BLaER1 (cell line): Measurements from ENCODE around the gene DGKD.
A peak's percentile ranks its signal among the peaks of the same experiment; 100 is the strongest.

ENCODE experiments used
- H3K27ac ChIP-seq: shearing (Covaris generic); formaldehyde crosslinking; 2 replicates; pipeline ENCODE4 v1.8.1; 2022
- H3K27me3 ChIP-seq: shearing (Covaris generic); formaldehyde crosslinking; 2 replicates; pipeline ENCODE4 v1.8.1; 2022
- H3K36me3 ChIP-seq: shearing (Covaris generic); formaldehyde crosslinking; 2 replicates; pipeline ENCODE4 v1.8.1; 2022
- H3K4me1 ChIP-seq: shearing (Covaris generic); formaldehyde crosslinking; 2 replicates; pipeline ENCODE4 v1.8.1; 2022
- H3K4me2 ChIP-seq: shearing (Covaris generic); formaldehyde crosslinking; 2 replicates; pipeline ENCODE4 v1.8.1; 2022
- H3K4me3 ChIP-seq: shearing (Covaris generic); formaldehyde crosslinking; 2 replicates; pipeline ENCODE4 v1.8.1; 2022
- H3K9ac ChIP-seq: shearing (Covaris generic); formaldehyde crosslinking; 2 replicates; pipeline ENCODE4 v1.8.1; 2022
- H3K9me3 ChIP-seq: shearing (Covaris generic); formaldehyde crosslinking; 2 replicates; pipeline ENCODE4 v1.8.1; 2022
- H4K20me1 ChIP-seq: shearing (Covaris generic); formaldehyde crosslinking; 2 replicates; pipeline ENCODE4 v1.8.1; 2022
- Cebpa-rat ChIP-seq: shearing (Covaris generic); IDR thresholded peaks from 2 replicates; pipeline ENCODE4 v1.8.1; 2022

The DGKD gene

GRCh38 chr2:233349005-233349998, 5.0 kb upstream of the DGKD start:
- no peaks in the 10 kb centered on the region for H3K9me3 ChIP-seq
- peak overlapping the region; percentile 94 for H3K27ac ChIP-seq
- no peaks in the 10 kb centered on the region for H3K27me3 ChIP-seq
- peak overlapping the region; percentile 95 for H3K4me2 ChIP-seq
- H3K4me3 ChIP-seq, result peak overlapping the region; percentile 30; the same call in 1 of the 2 replicates
- H3K4me1 ChIP-seq, result peaks cover 84% of the 10 kb centered on the region
- TF ChIP-seq Cebpa-rat, result no peak
- H3K36me3 ChIP-seq, result no peaks in the 10 kb centered on the region
- no peaks in the 10 kb centered on the region for H4K20me1 ChIP-seq
- H3K9ac ChIP-seq, result peak overlapping the region; percentile 74

- no peak for TF ChIP-seq Cebpa-rat
- no peak overlapping the region; the same call in 1 of the 2 replicates for H3K9ac ChIP-seq
- no peaks in the 10 kb centered on the region for H3K27me3 ChIP-seq
- peak overlapping the region; percentile 95 for H3K4me2 ChIP-seq
- H3K4me1 ChIP-seq, result peaks cover 82% of the 10 kb centered on the region
- peaks cover 9% of the 10 kb centered on the region for H4K20me1 ChIP-seq
- H3K36me3 ChIP-seq, result peaks cover 4% of the 10 kb centered on the region
- H3K27ac ChIP-seq, result peak overlapping the region; percentile 94
- H3K9me3 ChIP-seq, result no peaks in the 10 kb centered on the region
- H3K4me3 ChIP-seq, result no peak overlapping the region
Measured at GRCh38 chr2:233350708-233351107, 3.6 kb upstream of the DGKD start.

DNA sequence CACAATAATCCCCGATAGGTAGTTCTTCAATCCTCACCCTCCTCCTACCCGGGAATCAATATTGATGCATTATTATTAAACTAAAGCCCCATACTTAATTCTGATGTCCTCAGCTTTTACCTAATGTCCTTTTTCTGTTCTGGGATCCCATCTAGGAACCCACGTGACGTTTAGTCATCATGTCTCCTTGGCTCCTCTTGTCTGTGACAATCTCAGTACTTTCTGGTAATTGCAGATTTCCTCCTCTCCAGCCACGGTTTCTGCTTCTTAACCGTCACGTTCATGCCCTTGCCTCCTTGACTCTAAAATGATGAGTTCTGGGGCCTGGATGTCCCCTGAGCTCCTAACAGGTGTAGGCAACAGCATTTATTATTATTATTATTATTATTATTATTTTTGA, 2.9 kb upstream of the DGKD start:
- Histone ChIP-seq H3K9me3 (no peaks in the 10 kb centered on the region), H4K20me1 (peaks cover 16% of the 10 kb centered on the region), H3K27me3 (no peaks in the 10 kb centered on the region), H3K4me1 (peaks cover 82% of the 10 kb centered on the region), H3K36me3 (peaks cover 8% of the 10 kb centered on the region), H3K9ac (no peak overlapping the region), H3K4me2 (peak overlapping the region; percentile 95), H3K27ac (peak overlapping the region; percentile 94), H3K4me3 (no peak overlapping the region)
- TF ChIP-seq Cebpa-rat, result no peak

- Histone ChIP-seq H3K4me2 (peak overlapping the region; percentile 95), H3K4me1 (peaks cover 82% of the 10 kb centered on the region), H3K36me3 (peaks cover 14% of the 10 kb centered on the region), H4K20me1 (peaks cover 24% of the 10 kb centered on the region), H3K9ac (0 out of 2 replicates have a peak overlapping the region, but pooled peaks have one; percentile 78), H3K27me3 (no peaks in the 10 kb centered on the region), H3K9me3 (no peaks in the 10 kb centered on the region), H3K27ac (peak overlapping the region; percentile 94), H3K4me3 (peak overlapping the region; percentile 67; the same call in 1 of the 2 replicates)
- no peak for TF ChIP-seq Cebpa-rat
Measured at GRCh38 chr2:233352141-233352842, 2.0 kb upstream of the DGKD start.

- Histone ChIP-seq H3K9me3 (no peaks in the 10 kb centered on the region), H3K9ac (peak overlapping the region; percentile 78), H3K4me3 (peak overlapping the region; percentile 67), H3K27ac (peak overlapping the region; percentile 94), H3K36me3 (peaks cover 14% of the 10 kb centered on the region), H4K20me1 (peaks cover 33% of the 10 kb centered on the region), H3K27me3 (no peaks in the 10 kb centered on the region), H3K4me2 (peak overlapping the region; percentile 95), H3K4me1 (peaks cover 79% of the 10 kb centered on the region)
- no peak for TF ChIP-seq Cebpa-rat
Measured at GRCh38 chr2:233353101-233353768, 1.1 kb upstream of the DGKD start.

- H3K4me1 ChIP-seq, result peaks cover 77% of the 10 kb centered on the region
- no peaks in the 10 kb centered on the region for H3K9me3 ChIP-seq
- H3K27me3 ChIP-seq, result no peaks in the 10 kb centered on the region
- peak overlapping the region; percentile 94 for H3K4me2 ChIP-seq
- H3K36me3 ChIP-seq, result peaks cover 14% of the 10 kb centered on the region
- H3K9ac ChIP-seq, result peak overlapping the region; percentile 97
- no peak for TF ChIP-seq Cebpa-rat
- peaks cover 44% of the 10 kb centered on the region for H4K20me1 ChIP-seq
- peak overlapping the region; percentile 96 for H3K4me3 ChIP-seq
- H3K27ac ChIP-seq, result peak overlapping the region; percentile 96
Measured at GRCh38 chr2:233354500-233354924, 218 bp downstream of the DGKD start.

DNA sequence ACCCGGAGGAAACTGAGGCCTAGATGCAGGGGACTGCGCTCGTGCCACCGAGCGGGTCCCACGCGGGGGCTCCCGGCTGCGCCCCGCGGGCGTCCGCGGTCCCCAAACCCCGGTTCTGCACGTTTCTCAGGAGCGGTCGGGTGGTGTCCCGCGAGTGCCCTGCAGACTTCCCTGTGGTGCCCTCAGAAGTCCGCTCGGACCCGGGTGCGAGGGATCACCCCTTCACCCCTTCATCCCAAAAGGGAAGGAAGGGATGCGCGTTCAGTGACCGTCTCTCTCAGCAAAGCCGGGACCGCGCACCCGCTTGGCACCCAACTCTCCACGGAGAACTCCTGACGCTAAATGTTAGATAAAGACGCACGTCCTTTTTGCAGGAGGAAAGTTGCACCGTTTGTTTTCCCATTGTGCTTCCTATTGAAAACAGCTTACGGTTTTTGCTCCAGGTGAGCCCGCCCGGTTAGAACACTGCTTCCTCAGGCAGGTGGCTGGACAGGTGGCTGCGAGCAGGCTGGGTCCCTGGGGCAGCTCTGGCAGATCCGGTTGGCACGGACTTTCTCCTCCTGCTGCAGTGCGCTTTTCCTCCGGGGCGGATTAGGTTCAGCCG, 779 bp downstream of the DGKD start:
- peak overlapping the region; percentile 94 for H3K4me2 ChIP-seq
- H3K9me3 ChIP-seq, result no peaks in the 10 kb centered on the region
- peaks cover 49% of the 10 kb centered on the region for H4K20me1 ChIP-seq
- H3K9ac ChIP-seq, result peak overlapping the region; percentile 97
- no peaks in the 10 kb centered on the region for H3K27me3 ChIP-seq
- peaks cover 15% of the 10 kb centered on the region for H3K36me3 ChIP-seq
- H3K4me1 ChIP-seq, result peaks cover 77% of the 10 kb centered on the region
- TF ChIP-seq Cebpa-rat, result no peak
- peak overlapping the region; percentile 96 for H3K4me3 ChIP-seq
- peak overlapping the region; percentile 96 for H3K27ac ChIP-seq

DNA sequence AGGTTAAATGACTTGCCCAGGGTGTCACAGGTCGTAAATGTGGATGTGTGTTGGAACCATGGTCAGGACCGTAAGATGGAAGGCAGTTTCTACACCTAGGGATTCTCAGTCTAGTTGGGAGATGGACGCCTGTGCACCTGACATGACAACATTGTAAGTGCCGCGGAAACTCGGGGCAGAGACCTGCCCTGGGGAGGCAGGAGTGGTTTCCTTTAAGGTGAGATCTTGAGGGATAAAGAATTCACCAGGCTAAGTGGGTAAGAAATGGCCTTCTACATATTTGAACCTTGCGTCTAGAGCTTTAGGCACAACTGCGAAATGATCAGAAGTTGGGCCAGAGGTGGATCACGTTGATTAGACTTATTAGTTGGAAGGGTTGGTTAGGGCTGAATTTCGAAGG, 1.6 kb downstream of the DGKD start:
- peaks cover 24% of the 10 kb centered on the region for H3K36me3 ChIP-seq
- H3K27me3 ChIP-seq, result no peaks in the 10 kb centered on the region
- peak overlapping the region; percentile 96 for H3K27ac ChIP-seq
- H3K4me2 ChIP-seq, result peak overlapping the region; percentile 94
- peak overlapping the region; percentile 96 for H3K4me3 ChIP-seq
- H3K9me3 ChIP-seq, result peaks cover 1% of the 10 kb centered on the region; the same call in 1 of the 2 replicates
- no peak for TF ChIP-seq Cebpa-rat
- peaks cover 54% of the 10 kb centered on the region for H4K20me1 ChIP-seq
- peak overlapping the region; percentile 97 for H3K9ac ChIP-seq
- H3K4me1 ChIP-seq, result peaks cover 77% of the 10 kb centered on the region
